RKO (cell line): ENCODE results near the gene NPTX1.
"Not testable (repeated sequence)": the region's sequence is repeated elsewhere in the genome, so short reads cannot be mapped to it uniquely, and the experiment has no call there.

Experiments used
- DNase-seq: peaks from one replicate; pipeline ENCODE4 v3.0.0-alpha.2; 2016; ENCODE audit warnings: low spot score

The NPTX1 gene

DNA sequence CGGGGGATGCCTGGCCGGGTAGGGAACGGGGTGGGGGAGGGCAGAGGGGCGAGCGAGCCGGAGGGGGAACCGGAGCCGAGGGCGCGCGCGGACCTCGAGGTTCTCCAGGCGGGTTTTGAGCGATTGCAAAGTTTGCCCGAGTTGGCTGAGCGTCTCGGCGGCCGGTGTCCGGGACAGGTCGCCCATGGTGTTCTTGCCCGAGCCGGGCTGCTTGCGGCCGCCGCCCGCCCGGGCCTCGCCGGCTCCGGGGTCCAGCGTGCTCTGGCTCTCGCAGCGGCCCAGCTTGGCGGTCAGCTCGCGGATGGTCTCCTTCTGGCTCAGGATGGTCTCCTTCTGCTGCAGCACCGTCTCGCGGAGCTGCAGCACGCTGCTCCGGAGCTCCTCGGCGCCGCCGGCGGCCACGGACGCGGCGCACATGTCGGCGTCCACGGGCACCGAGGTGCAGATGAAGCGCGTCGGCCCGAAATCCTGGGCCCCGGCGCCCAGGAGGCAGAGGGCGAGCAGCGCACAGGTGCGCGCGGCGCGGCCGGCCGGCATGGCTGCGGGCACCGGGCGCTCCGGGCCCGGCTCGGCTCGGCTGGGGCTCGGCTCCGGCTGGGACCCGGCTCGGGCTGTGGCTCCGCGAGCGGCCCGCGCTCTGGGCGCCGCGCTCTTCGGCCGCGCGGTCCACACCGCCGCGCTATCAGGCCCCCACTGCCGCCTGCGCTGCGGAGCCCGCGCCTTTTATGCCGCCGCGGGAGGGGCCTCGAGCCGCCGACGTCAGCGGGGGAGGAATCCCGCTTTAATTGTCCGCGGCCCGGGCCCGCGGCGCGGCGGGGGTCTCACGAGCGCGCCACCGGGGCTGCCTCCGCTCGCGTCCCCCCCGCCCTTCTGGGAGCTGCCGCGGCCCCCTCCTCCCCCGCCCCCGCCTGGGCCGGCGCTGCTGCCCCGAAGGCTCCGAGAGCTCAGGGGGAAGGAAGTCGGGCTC lies at the start of gene NPTX1:
Gene NPTX1 (minus strand): TSS at position 698 of the 967 bp plus-strand sequence. CDS start 161 bp downstream, at position 537.
- DNase-seq = no peak

- DNase-seq = no peak
These were observed 47.7 kb upstream of the NPTX1 start for GRCh38 chr17:80523956-80524712.

GRCh38 chr17:80523054-80523744 lies 46.8 kb upstream of the NPTX1 start:
- DNase-seq = no peak

- DNase-seq = no peak
These were observed 44.5 kb upstream of the NPTX1 start for GRCh38 chr17:80520810-80521455.

DNA sequence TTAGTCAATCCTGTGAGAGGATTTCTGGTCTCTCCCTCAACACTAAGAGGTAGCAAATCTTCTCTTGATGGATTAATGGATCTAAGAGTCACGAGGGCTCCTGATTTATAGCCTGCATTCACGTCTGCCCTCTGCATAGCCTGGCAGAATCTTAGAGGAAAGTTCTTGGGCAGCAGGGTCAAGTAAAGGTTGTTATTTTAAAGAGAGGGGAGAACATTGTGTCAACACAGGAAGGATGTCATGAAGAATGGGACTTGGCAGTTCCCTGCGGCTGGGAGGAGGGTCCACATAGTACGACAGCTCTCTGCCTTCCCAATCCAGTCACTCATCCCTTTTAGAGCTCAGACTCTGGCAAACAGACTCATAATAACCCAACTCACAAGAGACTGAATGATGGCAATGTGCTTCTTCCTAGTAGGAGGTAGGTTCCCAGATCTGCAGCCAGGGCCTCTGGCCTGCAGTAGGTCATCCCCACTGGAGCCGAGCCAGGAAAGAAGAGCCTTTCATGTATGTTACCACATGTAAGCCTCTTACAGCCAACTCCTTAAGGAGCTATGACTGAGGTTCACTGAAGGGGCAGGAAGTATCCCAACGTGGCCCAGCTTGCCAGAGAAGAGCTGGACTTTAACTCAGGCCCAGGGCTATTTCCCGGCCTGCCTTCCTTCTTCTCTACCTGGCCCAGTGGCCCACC lies 42.8 kb upstream of the NPTX1 start:
- no peak for DNase-seq

DNA sequence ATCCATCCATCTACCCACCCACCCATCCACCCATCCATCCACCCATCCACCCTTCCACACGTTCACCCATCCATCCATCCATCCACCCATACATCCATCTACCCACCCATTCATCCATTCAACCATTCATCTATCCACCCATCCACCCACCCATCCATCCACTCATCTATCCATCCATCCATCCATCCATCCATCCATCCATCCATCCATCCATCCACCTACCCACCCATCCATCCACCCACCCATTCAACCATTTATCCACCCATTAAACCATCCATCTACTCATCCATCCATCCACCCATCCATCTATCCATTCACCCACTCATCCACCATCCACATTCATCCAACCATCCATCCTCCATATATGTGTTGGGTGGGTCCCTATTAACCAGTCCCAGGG lies 42.0 kb upstream of the NPTX1 start:
- no peak for DNase-seq

DNA sequence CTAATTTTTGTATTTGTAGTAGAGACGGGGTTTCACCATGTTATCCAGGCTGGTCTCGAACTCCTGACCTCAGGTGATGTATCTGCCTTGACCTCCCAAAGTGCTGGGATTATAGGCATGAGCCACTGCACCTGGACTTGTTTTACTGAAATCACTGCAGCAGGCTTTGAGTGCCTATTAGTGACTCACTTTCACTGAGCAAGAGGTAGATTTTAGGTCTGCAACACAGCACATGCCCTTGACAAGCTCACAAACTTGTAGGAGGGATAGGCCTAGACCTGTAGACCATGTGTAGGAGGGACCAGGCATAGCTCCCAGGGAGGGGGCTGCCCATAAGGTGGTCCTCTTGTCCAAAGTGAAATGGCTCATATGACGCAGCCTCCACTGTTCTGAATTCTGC lies 41.2 kb upstream of the NPTX1 start:
- no peak for DNase-seq

GRCh38 chr17:80516171-80516932 lies 39.9 kb upstream of the NPTX1 start:
- no peak for DNase-seq

GRCh38 chr17:80513892-80514291 lies 37.5 kb upstream of the NPTX1 start:
- no peak for DNase-seq

- no peak for DNase-seq
These were observed 36.8 kb upstream of the NPTX1 start for GRCh38 chr17:80513201-80513600.

GRCh38 chr17:80512233-80512632 lies 35.8 kb upstream of the NPTX1 start:
- DNase-seq = peak; percentile 43

DNA sequence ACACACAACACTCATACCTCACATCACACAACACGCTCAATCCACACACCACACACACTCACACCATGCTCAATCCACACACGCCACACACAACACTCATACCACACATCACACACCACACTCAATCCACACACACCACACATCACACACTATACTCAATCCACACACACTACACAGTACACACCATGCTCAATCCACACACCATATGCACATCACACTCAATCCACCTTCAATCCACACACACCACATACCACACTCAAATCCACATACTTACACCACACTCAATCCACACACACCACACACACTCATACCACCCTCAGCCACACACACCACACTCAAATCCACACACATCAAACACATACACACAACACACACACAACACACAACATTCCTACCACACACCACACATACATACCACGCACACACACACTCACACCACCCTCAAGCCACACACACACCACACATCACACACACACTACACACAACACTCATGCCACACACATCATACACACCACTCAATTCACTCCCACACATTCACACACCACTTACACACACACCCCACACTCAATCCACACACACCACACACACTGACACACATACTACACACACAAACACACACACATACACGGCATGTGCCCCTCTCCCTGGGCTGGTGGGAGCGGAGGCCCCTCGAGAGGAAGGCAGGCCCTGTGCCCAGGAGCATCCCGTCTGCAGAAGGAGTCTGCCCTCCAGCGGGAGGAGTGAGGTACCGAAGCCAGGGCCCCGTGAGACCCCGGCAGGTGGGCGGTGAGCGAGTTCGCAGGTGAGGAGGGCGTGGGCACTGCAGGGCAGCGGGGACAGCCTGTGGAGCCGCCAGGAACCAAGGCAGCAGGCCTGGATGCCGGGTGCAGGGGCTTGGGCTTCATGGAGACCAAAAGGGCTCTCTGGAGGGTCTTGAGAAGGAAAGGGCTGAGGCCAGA lies 35.1 kb upstream of the NPTX1 start:
- DNase-seq = no peak

GRCh38 chr17:80510772-80511171 lies 34.4 kb upstream of the NPTX1 start:
- no peak for DNase-seq

DNA sequence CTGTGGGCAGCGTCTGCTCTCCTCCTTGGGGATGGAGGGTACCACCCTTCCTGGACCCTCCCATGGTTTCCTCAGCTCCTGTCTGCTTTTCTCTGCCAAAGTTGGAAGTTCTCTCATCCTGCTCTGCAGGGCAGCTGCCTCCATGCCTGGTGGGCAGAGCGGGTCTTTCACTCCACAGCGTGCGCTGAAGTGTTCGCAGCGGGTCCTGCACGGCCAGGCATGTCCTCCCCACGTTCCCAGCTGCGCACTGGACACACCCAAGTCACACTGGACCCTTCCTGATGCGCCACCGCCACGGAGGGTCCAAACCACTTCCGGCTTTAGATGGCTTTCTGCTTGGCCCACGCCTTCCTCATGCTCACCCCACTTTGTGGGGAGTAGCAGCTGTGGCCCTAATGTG lies 33.7 kb upstream of the NPTX1 start:
- DNase-seq = no peak

DNA sequence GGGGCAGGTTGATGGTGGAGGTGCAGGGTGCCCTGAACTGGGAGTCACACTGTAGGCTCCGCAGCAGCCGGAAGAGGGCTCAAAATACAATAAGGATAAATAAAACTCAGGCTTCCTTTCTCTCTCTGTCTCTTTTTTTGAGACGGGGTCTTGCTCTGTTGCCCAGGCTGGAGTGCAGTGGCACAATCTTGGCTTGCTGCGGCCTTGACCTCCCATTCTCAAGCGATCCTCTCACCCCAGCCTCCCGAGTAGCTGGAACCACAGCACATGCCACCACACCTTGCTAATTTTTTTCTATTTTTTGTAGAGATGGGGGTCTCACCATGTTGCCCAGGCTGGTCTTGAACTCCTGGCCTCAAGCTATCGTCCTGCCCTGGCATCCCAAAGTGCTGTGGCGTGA lies 32.9 kb upstream of the NPTX1 start:
- DNase-seq = no peak

DNA sequence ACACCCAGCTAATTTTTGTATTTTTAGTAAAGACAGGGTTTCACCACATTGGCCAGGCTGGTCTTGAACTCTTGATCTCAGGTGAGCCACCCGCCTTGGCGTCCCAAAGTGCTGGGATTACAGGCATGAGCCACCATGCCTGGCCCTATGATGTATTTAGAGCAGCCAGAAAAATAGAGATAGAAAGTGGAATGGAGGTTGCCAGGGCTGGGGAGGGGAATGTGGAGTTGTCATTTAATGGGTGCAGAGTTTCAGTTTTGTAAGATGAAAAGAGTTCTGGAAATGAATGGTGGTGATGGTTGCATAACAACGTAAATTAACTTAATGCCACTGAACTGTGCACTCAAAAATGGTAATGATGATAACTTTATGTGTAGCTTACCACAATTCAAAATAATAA lies 31.6 kb upstream of the NPTX1 start:
- no peak for DNase-seq

DNA sequence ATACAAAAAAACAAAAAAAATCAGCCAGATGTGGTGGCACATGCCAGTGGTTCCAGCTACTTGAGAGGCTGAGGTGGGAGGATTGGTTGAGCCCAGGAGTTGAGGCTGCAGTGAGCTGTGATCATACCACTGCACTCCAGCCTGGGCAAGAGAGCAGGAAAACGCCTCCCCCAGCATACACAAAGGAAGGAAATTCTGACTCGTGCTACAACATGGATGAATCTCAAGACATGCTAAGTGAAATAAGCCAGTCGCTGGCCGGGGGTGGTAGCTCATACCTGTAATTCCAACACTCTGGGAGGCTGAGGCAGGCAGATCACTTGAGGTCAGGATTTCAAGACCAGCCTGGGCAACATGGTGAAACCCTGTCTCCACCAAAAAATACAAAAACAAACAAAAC lies 30.8 kb upstream of the NPTX1 start:
- DNase-seq = not testable (repeated sequence)

- no peak for DNase-seq
These were observed 28.4 kb upstream of the NPTX1 start for GRCh38 chr17:80504686-80505413.

DNA sequence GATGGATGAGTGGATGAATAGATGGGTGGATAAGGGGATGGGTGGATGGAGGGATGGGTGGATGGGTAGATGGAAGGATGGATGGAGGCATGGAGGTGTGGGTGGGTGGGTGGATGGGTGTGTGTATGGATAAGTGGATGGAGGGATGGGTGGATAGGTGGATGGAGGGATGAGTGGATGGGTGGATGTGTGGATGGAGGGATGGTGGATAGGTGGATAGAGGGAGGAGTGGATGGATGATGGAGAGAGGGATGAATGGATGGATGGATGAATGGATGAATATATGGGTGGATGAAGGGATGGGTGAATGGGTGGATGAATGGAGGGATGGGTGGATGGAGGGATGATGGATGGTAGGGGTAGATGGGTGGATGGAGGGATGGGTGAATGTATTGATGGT lies 27.5 kb upstream of the NPTX1 start:
- no peak for DNase-seq
